Chondrocyte (in vitro differentiated cells): Measurements from ENCODE around the gene PTBP2. TPM values are rescaled to one million over a fixed set of nuclear protein-coding genes. Genes with fewer than 3 reads are reported as not detected.
"Not testable (repeated sequence)": the region's sequence is repeated elsewhere in the genome, so short reads cannot be mapped to it uniquely, and the experiment has no call there.

Experiments
- DNase-seq: peaks from one replicate; pipeline ENCODE4 v3.0.0; 2021; ENCODE audit warnings: mixed read lengths, low spot score
- H3K27ac Mint-ChIP-seq: one replicate; pipeline ENCODE4 v1.8.0; 2021; ENCODE audit warnings: mild to moderate bottlenecking, moderate library complexity, mixed read lengths; ENCODE audit not compliant: unreplicated experiment
- H3K27me3 Mint-ChIP-seq: 2 replicates; pipeline ENCODE4 v1.8.0; 2021; ENCODE audit warnings: low read depth, mixed read lengths
- H3K36me3 Mint-ChIP-seq: 2 replicates; pipeline ENCODE4 v1.8.0; 2021; ENCODE audit warnings: low read depth, mixed read lengths
- H3K4me1 Mint-ChIP-seq: 2 replicates; pipeline ENCODE4 v1.8.0; 2021; ENCODE audit warnings: low read depth, mild to moderate bottlenecking, mixed read lengths
- H3K4me3 Mint-ChIP-seq: one replicate; pipeline ENCODE4 v1.8.0; 2021; ENCODE audit warnings: mild to moderate bottlenecking, moderate library complexity, mixed read lengths; ENCODE audit not compliant: unreplicated experiment
- H3K9me3 Mint-ChIP-seq: 2 replicates; pipeline ENCODE4 v1.8.0; 2021; ENCODE audit warnings: low read depth, mixed read lengths
- total RNA-seq: library from RNA; stranded (reverse); gene quantifications from 3 replicates; pipeline ENCODE4 v1.2.1, GENCODE V29; 2021
- TF ChIP-seq, protein P1 (sequence below): fragments of 200-600 bp; sonication (generic); IDR thresholded peaks from 2 replicates; pipeline ENCODE4 v1.5.0; 2021; ENCODE audit warnings: antibody characterized with exemption, mild to moderate bottlenecking, moderate library complexity

The PTBP2 gene
- total RNA-seq, 1 donor from 2014 or later = 13.2 TPM

DNA sequence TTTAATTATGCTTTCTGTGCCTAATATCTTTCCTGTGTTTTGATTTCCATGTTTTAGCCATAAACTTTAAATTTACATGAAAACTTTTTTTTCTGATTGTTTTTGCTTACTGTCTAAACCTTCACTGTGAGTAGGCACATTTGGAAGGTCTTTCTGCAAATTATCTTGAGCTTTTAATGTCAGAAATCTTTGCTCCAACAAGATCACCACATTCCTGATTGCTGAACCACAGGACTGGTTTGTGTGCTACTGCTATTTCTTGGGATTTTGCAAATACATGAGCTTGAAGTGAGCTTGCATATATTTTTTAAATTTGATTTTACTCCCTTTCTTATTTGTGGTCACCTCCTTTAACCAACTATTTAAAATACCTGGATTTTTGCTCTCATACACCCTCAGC lies 61.3 kb downstream of the PTBP2 start:
- peaks cover 7% of the 10 kb centered on the region for H3K4me1 Mint-ChIP-seq
- H3K27ac Mint-ChIP-seq = no peak overlapping the region
- TF ChIP-seq, protein P1, sequence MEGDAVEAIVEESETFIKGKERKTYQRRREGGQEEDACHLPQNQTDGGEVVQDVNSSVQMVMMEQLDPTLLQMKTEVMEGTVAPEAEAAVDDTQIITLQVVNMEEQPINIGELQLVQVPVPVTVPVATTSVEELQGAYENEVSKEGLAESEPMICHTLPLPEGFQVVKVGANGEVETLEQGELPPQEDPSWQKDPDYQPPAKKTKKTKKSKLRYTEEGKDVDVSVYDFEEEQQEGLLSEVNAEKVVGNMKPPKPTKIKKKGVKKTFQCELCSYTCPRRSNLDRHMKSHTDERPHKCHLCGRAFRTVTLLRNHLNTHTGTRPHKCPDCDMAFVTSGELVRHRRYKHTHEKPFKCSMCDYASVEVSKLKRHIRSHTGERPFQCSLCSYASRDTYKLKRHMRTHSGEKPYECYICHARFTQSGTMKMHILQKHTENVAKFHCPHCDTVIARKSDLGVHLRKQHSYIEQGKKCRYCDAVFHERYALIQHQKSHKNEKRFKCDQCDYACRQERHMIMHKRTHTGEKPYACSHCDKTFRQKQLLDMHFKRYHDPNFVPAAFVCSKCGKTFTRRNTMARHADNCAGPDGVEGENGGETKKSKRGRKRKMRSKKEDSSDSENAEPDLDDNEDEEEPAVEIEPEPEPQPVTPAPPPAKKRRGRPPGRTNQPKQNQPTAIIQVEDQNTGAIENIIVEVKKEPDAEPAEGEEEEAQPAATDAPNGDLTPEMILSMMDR = no peak
- H3K9me3 Mint-ChIP-seq = no peaks in the 10 kb centered on the region
- H3K27me3 Mint-ChIP-seq = no peaks in the 10 kb centered on the region
- no peak for DNase-seq
- no peak overlapping the region for H3K4me3 Mint-ChIP-seq
- H3K36me3 Mint-ChIP-seq = peaks cover 19% of the 10 kb centered on the region

DNA sequence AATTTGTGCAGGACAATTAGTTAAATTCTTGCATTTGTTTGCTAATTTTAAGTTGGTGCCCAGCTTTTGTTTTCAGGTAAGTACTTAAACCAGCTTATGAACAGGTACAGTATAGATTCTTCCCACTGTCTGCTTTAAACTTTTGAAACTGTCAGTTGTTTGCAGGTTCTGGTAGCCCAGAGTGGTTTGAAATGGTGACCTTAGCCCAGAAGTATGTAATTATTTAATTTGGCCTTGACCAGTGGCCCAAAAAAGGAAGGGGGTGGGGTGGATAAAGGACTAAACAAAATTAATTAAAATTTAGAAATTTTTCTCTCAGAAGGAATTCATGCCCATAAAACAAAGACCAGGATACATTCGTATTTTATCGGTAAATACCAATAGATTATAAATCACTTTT lies 69.0 kb downstream of the PTBP2 start:
- no peak overlapping the region for H3K4me3 Mint-ChIP-seq
- H3K9me3 Mint-ChIP-seq = no peaks in the 10 kb centered on the region
- TF ChIP-seq, protein P1 = no peak
- no peak overlapping the region for H3K27ac Mint-ChIP-seq
- H3K4me1 Mint-ChIP-seq = no peaks in the 10 kb centered on the region
- DNase-seq = no peak
- peaks cover 13% of the 10 kb centered on the region for H3K36me3 Mint-ChIP-seq
- no peaks in the 10 kb centered on the region for H3K27me3 Mint-ChIP-seq

DNA sequence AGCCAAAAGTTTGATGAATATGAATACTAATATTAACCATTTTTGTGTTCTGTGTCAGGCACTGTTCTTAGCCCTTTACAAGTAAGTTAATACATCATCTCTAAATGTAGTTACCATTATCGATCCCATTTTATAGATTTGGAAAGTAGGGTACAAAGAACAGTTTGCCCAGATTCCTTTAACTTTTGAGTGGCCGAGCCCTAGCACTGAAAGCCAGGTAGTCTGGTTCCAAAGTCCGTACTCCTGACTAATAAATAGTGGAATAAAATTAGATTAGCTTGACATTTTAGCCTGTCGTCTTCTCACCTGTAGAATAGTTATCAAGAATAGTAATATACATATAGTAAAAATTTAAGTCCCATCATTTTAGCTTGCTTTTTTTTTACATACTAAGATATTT lies 70.6 kb downstream of the PTBP2 start:
- Mint-ChIP-seq H3K4me3 (no peak overlapping the region), H3K27me3 (no peaks in the 10 kb centered on the region), H3K9me3 (peaks cover 5% of the 10 kb centered on the region), H3K27ac (no peak overlapping the region), H3K4me1 (no peaks in the 10 kb centered on the region), H3K36me3 (peaks cover 17% of the 10 kb centered on the region)
- no peak for DNase-seq
- TF ChIP-seq, protein P1 = no peak

DNA sequence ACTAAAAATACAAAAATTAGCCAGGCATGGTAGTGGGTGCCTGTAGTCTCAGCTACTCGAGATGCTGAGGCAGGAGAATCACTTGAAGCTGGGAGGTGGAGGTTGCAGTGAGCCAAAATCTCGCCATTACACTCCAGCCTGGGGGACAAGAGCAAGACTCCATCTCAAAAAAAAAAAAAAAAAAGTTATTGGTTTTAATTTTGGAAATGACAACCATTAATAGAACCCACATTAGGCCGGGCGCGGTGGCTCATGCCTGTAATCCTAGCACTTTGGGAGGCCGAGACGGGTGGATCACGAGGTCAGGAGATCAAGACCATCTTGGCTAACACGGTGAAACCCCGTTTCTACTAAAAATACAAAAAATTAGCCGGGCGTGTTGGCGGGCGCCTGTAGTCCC lies 80.1 kb downstream of the PTBP2 start:
- H3K4me3 Mint-ChIP-seq, H3K9me3 Mint-ChIP-seq, DNase-seq, H3K27ac Mint-ChIP-seq, H3K27me3 Mint-ChIP-seq: not testable (repeated sequence)
- peaks cover 36% of the 10 kb centered on the region for H3K4me1 Mint-ChIP-seq
- peaks cover 18% of the 10 kb centered on the region for H3K36me3 Mint-ChIP-seq

DNA sequence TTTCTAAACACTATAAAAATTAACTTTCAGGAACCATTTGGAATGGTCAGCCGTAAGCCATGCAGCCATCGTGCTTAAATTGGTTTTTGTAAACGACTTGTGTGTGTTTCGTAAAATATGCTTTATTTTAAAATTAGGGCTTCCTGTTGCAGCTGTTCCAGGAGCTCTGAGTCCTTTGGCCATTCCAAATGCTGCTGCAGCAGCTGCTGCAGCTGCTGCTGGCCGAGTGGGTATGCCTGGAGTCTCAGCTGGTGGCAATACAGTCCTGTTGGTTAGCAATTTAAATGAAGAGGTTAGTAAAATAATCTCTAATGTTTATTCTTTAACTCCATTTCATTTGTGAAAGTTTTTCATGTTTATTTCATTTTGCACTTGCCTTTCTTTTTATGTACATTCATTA lies 83.1 kb downstream of the PTBP2 start:
- H3K36me3 Mint-ChIP-seq = peaks cover 23% of the 10 kb centered on the region
- no peak for DNase-seq
- peaks cover 46% of the 10 kb centered on the region for H3K4me1 Mint-ChIP-seq
- H3K27ac Mint-ChIP-seq = no peak overlapping the region
- H3K4me3 Mint-ChIP-seq = no peak overlapping the region
- no peaks in the 10 kb centered on the region for H3K27me3 Mint-ChIP-seq
- no peaks in the 10 kb centered on the region for H3K9me3 Mint-ChIP-seq
- TF ChIP-seq, protein P1 = no peak

DNA sequence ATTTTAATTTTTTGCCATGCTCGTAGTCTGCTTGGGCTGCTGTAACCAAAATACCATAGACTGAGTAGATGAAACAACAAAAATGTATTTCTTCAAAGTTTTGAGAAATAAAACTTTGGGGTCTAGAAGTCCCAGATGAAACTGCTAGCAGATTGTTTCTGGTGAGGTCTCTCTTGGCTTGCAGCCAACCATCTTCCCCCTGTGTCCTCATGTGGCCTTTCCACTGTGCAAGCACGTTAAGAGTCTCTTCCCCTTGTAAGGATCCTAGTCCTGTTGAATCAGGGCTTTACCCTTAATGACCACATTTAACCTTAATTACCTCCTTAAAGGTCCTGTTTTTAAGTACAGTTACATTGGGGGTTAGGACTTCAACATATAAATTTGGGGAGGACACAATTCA lies 86.6 kb downstream of the PTBP2 start:
- no peak overlapping the region for H3K4me3 Mint-ChIP-seq
- H3K36me3 Mint-ChIP-seq = peaks cover 35% of the 10 kb centered on the region

More for the DNA sequence above, 86.6 kb downstream of the PTBP2 start:
- TF ChIP-seq, protein P1 = no peak
- H3K27me3 Mint-ChIP-seq = no peaks in the 10 kb centered on the region
- no peak overlapping the region for H3K27ac Mint-ChIP-seq
- DNase-seq = no peak
- H3K9me3 Mint-ChIP-seq = no peaks in the 10 kb centered on the region
- H3K4me1 Mint-ChIP-seq = peaks cover 38% of the 10 kb centered on the region
